Measurements from ENCODE around the gene METTL27. TPM values are rescaled to one million over a fixed set of nuclear protein-coding genes. Genes with fewer than 3 reads are reported as not detected.
A peak's percentile ranks its signal among the peaks of the same experiment; 100 is the strongest.

METTL27 gene
- polyA plus RNA-seq (1.8 and 2.4 TPM in 2 replicates), polyA minus RNA-seq (0.73 and 1.2 TPM in 2 replicates)

GRCh38 chr7:73842067-73842976 is at the start of gene METTL27:
Gene METTL27, minus strand, starts transcription at chr7:73842516. Its CDS starts 376 bp downstream, at chr7:73842140.
- H3K4me2 ChIP-seq (ENCODE audit: low read length): peak within 1 kb of the TSS; percentile 59
- H3K4me3 ChIP-seq (ENCODE audit: low read length): peak within 1 kb of the TSS; percentile 83
- H3K27ac ChIP-seq (ENCODE audit: low read length): no peak within 1 kb of the TSS
- H3K27me3 ChIP-seq (ENCODE audit: insufficient read depth, low read depth, low read length): no peaks in the 10 kb centered on the region
- no peaks in the 10 kb centered on the region for H3K36me3 ChIP-seq (ENCODE audit: insufficient read depth, low read length)
- H2AFZ ChIP-seq (ENCODE audit: low read depth, low read length): peak within 1 kb of the TSS; percentile 76
- no peaks in the 10 kb centered on the region for H4K20me1 ChIP-seq (ENCODE audit: insufficient read depth)
- no peaks in the 10 kb centered on the region for H3K9me3 ChIP-seq (ENCODE audit: low read length)
- no peak for TF ChIP-seq EZH2 (IDR thresholded peaks at IDR 0.05; ENCODE audit: borderline replicate concordance, insufficient read depth, low read length, poor library complexity, severe bottlenecking)
- TF ChIP-seq POLR2AphosphoS5 (IDR thresholded peaks at IDR 0.05): peak; percentile 23
- TF ChIP-seq CTCF (IDR thresholded peaks at IDR 0.05; ENCODE audit: poor library complexity, severe bottlenecking): no peak
- peak; percentile 53 for TF ChIP-seq MXI1 (conservative IDR thresholded peaks at IDR 0.05; ENCODE audit: poor library complexity, severe bottlenecking)
- peak; percentile 2 for TF ChIP-seq SMC3 (conservative IDR thresholded peaks at IDR 0.05; ENCODE audit: poor library complexity)
- no peak for TF ChIP-seq RAD21 (conservative IDR thresholded peaks at IDR 0.05)
- no peak for TF ChIP-seq TAF1 (IDR thresholded peaks at IDR 0.05; ENCODE audit: low read depth)
- TF ChIP-seq EP300 (conservative IDR thresholded peaks at IDR 0.05; ENCODE audit: poor library complexity, severe bottlenecking): no peak
- no peak for TF ChIP-seq REST (IDR thresholded peaks at IDR 0.05; ENCODE audit: borderline replicate concordance)
- H3K79me2 ChIP-seq (replicated peaks; ENCODE audit: insufficient read depth, low read length): no peaks in the 10 kb centered on the region
- no peaks in the 10 kb centered on the region for H3F3A ChIP-seq (ENCODE audit: insufficient read depth, low read length, poor library complexity, severe bottlenecking)
- no peaks in the 10 kb centered on the region for H3K9me2 ChIP-seq (ENCODE audit: insufficient read depth, low read length)
- peak within 1 kb of the TSS; percentile 63 for H3K9ac ChIP-seq (ENCODE audit: low read length)

- Histone ChIP-seq H3K4me2 (ENCODE audit: low read length) (no peak overlapping the region), H3K9ac (ENCODE audit: low read length) (no peak overlapping the region), H2AFZ (ENCODE audit: low read depth, low read length) (no peak overlapping the region)
These were observed 49.0 kb upstream of the METTL27 start for GRCh38 chr7:73891178-73891885.

More at GRCh38 chr7:73891178-73891885, 49.0 kb upstream of the METTL27 start:
- H3K36me3 ChIP-seq (ENCODE audit: insufficient read depth, low read length): no peaks in the 10 kb centered on the region
- H3K27ac ChIP-seq (ENCODE audit: low read length): no peak overlapping the region
- H3K9me2 ChIP-seq (ENCODE audit: insufficient read depth, low read length): no peaks in the 10 kb centered on the region
- no peaks in the 10 kb centered on the region for H4K20me1 ChIP-seq (ENCODE audit: insufficient read depth)
- TF ChIP-seq MXI1 (conservative IDR thresholded peaks at IDR 0.05; ENCODE audit: poor library complexity, severe bottlenecking) (no peak), SMC3 (conservative IDR thresholded peaks at IDR 0.05; ENCODE audit: poor library complexity) (no peak), REST (IDR thresholded peaks at IDR 0.05; ENCODE audit: borderline replicate concordance) (no peak), EP300 (conservative IDR thresholded peaks at IDR 0.05; ENCODE audit: poor library complexity, severe bottlenecking) (no peak)
- no peak overlapping the region for H3K4me3 ChIP-seq (ENCODE audit: low read length)
- H3K79me2 ChIP-seq (replicated peaks; ENCODE audit: insufficient read depth, low read length): no peaks in the 10 kb centered on the region
- H3K9me3 ChIP-seq (ENCODE audit: low read length): no peaks in the 10 kb centered on the region
- no peaks in the 10 kb centered on the region for H3K27me3 ChIP-seq (ENCODE audit: insufficient read depth, low read depth, low read length)
- H3F3A ChIP-seq (ENCODE audit: insufficient read depth, low read length, poor library complexity, severe bottlenecking): no peaks in the 10 kb centered on the region

Measured in neural cell (in vitro differentiated cells).